ENCODE results near the gene KLK14.
A peak's percentile ranks its signal among the peaks of the same experiment; 100 is the strongest.

The KLK14 gene

DNA sequence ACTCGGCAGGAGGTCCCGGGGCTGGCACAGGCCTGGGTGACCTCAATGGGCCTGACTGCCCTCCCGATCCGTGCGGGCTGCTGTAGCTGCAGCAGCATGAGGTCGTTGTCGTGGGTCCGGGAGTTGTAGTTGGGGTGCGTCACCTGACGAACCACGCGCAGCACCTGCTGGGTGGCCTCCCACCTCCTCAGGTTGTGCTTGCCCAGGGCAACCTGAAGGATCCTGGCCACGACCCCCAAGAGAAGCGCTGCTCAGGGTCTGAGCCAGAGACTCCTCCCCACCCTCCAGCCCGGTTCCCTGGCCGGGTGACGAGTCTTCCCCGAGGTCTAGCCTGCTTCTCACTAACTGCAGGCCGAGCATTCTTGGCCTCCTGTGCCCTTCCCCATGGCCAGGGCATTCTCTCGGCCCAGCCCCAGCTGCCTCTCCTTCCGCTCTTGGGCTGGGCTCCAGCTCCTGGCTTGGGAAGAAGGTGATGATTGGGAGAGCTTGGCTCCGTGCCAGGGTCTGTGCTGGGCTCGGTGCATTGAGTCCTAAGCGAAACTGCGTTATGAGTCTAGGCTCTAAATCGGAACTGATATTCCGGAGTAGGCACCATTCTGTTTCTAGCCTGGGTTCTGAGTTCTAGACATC is 3.1 kb downstream of the KLK14 start:
- Histone ChIP-seq H3K9ac (ENCODE audit: low read length) (no peak overlapping the region), H3K27me3 (ENCODE audit: control insufficient read depth, insufficient read depth, low read length) (no peaks in the 10 kb centered on the region), H3K4me1 (ENCODE audit: control insufficient read depth, low read depth, low read length) (peaks cover 9% of the 10 kb centered on the region), H3K27ac (ENCODE audit: low read length) (no peak overlapping the region), H3K4me3 (ENCODE audit: low read length) (no peak overlapping the region), H3K9me3 (ENCODE audit: control insufficient read depth, low read depth, low read length) (no peaks in the 10 kb centered on the region), H3K36me3 (ENCODE audit: control insufficient read depth, low read depth, low read length) (no peaks in the 10 kb centered on the region)

DNA sequence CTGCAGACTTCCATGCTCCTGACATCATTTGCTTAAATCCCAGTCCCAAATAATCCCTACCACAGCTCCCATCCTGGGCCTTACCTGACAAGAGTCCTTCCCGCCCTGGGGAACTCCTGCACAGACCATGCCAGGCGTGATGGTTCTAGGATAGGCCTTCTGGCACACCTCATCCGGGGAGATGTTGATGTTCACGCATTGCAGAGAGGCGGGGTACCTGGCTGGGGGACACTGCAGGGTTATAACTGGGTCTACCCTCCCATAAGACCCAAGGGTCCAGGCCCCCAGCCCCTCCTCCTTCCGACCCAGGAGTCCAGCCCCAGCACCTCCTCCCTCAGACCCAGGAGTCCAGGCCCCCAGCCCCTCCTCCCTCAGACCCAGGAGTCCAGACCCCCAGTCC is 4.0 kb downstream of the KLK14 start:
- H3K9me3 ChIP-seq (ENCODE audit: control insufficient read depth, low read depth, low read length) = no peaks in the 10 kb centered on the region
- no peak overlapping the region for H3K27ac ChIP-seq (ENCODE audit: low read length)

GRCh38 chr19:51078104-51078503 is 4.6 kb downstream of the KLK14 start:
- no peaks in the 10 kb centered on the region for H3K36me3 ChIP-seq (ENCODE audit: control insufficient read depth, low read depth, low read length)
- no peaks in the 10 kb centered on the region for H3K27me3 ChIP-seq (ENCODE audit: control insufficient read depth, insufficient read depth, low read length)
- H3K9me3 ChIP-seq (ENCODE audit: control insufficient read depth, low read depth, low read length) = no peaks in the 10 kb centered on the region
- H3K4me3 ChIP-seq (ENCODE audit: low read length) = no peak overlapping the region
- peaks cover 9% of the 10 kb centered on the region for H3K4me1 ChIP-seq (ENCODE audit: control insufficient read depth, low read depth, low read length)
- no peak overlapping the region for H3K27ac ChIP-seq (ENCODE audit: low read length)
- H3K9ac ChIP-seq (ENCODE audit: low read length) = no peak overlapping the region

More for the DNA sequence above, 4.0 kb downstream of the KLK14 start:
- no peak overlapping the region for H3K4me3 ChIP-seq (ENCODE audit: low read length)
- H3K4me1 ChIP-seq (ENCODE audit: control insufficient read depth, low read depth, low read length) = peaks cover 9% of the 10 kb centered on the region
- no peaks in the 10 kb centered on the region for H3K36me3 ChIP-seq (ENCODE audit: control insufficient read depth, low read depth, low read length)
- H3K9ac ChIP-seq (ENCODE audit: low read length) = no peak overlapping the region
- H3K27me3 ChIP-seq (ENCODE audit: control insufficient read depth, insufficient read depth, low read length) = no peaks in the 10 kb centered on the region

- H3K27me3 ChIP-seq (ENCODE audit: control insufficient read depth, insufficient read depth, low read length) = no peaks in the 10 kb centered on the region
- no peak overlapping the region for H3K27ac ChIP-seq (ENCODE audit: low read length)
- no peak overlapping the region for H3K9ac ChIP-seq (ENCODE audit: low read length)
- H3K36me3 ChIP-seq (ENCODE audit: control insufficient read depth, low read depth, low read length) = no peaks in the 10 kb centered on the region
- no peak overlapping the region for H3K4me3 ChIP-seq (ENCODE audit: low read length)
- no peaks in the 10 kb centered on the region for H3K9me3 ChIP-seq (ENCODE audit: control insufficient read depth, low read depth, low read length)
- peaks cover 9% of the 10 kb centered on the region for H3K4me1 ChIP-seq (ENCODE audit: control insufficient read depth, low read depth, low read length)
Observed at GRCh38 chr19:51076631-51077213, 6.0 kb downstream of the KLK14 start.

DNA sequence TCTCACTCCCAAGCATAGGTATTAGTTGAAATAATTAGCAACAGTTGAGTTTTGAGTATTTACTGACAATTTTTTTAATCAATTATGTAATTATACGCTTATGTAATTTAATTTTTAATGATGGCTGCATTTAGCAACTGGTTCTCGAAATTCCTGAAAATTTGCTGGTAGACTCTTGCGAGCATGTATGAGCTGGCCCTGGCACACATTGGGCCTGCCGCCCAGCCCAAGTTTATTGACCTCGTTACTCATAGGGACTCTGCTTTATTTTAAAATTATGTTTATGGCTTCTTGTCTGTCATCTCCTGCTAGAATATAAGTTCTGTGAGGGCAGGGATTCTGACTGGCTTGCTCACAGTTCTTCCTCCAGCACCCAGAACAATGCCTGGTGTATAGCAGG is 6.7 kb downstream of the KLK14 start:
- Histone ChIP-seq H3K4me3 (ENCODE audit: low read length) (no peak overlapping the region), H3K27ac (ENCODE audit: low read length) (no peak overlapping the region), H3K9ac (ENCODE audit: low read length) (no peak overlapping the region), H3K27me3 (ENCODE audit: control insufficient read depth, insufficient read depth, low read length) (no peaks in the 10 kb centered on the region), H3K36me3 (ENCODE audit: control insufficient read depth, low read depth, low read length) (no peaks in the 10 kb centered on the region), H3K9me3 (ENCODE audit: control insufficient read depth, low read depth, low read length) (no peaks in the 10 kb centered on the region), H3K4me1 (ENCODE audit: control insufficient read depth, low read depth, low read length) (peaks cover 9% of the 10 kb centered on the region)

DNA sequence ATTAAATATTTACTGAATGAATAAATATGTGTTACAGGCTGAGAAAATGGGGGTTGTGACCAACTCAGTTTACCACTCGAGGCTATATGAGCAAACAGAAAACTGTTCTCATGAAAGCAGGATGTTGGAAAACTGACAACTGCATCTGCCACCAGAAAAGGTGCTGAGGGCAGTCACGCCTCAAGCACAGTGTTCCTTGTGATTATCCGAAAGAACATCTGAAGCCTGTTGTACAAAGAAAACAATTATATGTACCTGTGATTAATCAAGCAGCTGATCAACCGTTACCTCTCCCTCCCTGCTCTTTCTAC is 11.6 kb downstream of the KLK14 start:
- Histone ChIP-seq H3K36me3 (ENCODE audit: control insufficient read depth, low read depth, low read length) (no peaks in the 10 kb centered on the region), H3K4me1 (ENCODE audit: control insufficient read depth, low read depth, low read length) (peaks cover under 1% of the 10 kb centered on the region), H3K27me3 (ENCODE audit: control insufficient read depth, insufficient read depth, low read length) (peaks cover 3% of the 10 kb centered on the region), H3K9ac (ENCODE audit: low read length) (no peak overlapping the region), H3K9me3 (ENCODE audit: control insufficient read depth, low read depth, low read length) (no peaks in the 10 kb centered on the region), H3K27ac (ENCODE audit: low read length) (no peak overlapping the region), H3K4me3 (ENCODE audit: low read length) (no peak overlapping the region)

GRCh38 chr19:51070334-51071094 is 12.2 kb downstream of the KLK14 start:
- H3K36me3 ChIP-seq (ENCODE audit: control insufficient read depth, low read depth, low read length) = no peaks in the 10 kb centered on the region
- no peak overlapping the region for H3K4me3 ChIP-seq (ENCODE audit: low read length)
- no peak overlapping the region for H3K9ac ChIP-seq (ENCODE audit: low read length)
- H3K27me3 ChIP-seq (ENCODE audit: control insufficient read depth, insufficient read depth, low read length) = peaks cover 4% of the 10 kb centered on the region
- no peak overlapping the region for H3K27ac ChIP-seq (ENCODE audit: low read length)
- H3K4me1 ChIP-seq (ENCODE audit: control insufficient read depth, low read depth, low read length) = peaks cover 4% of the 10 kb centered on the region
- no peaks in the 10 kb centered on the region for H3K9me3 ChIP-seq (ENCODE audit: control insufficient read depth, low read depth, low read length)

GRCh38 chr19:51066393-51067186 is 16.1 kb downstream of the KLK14 start:
- H3K27ac ChIP-seq (ENCODE audit: low read length) = no peak overlapping the region
- peaks cover 4% of the 10 kb centered on the region for H3K27me3 ChIP-seq (ENCODE audit: control insufficient read depth, insufficient read depth, low read length)

DNA sequence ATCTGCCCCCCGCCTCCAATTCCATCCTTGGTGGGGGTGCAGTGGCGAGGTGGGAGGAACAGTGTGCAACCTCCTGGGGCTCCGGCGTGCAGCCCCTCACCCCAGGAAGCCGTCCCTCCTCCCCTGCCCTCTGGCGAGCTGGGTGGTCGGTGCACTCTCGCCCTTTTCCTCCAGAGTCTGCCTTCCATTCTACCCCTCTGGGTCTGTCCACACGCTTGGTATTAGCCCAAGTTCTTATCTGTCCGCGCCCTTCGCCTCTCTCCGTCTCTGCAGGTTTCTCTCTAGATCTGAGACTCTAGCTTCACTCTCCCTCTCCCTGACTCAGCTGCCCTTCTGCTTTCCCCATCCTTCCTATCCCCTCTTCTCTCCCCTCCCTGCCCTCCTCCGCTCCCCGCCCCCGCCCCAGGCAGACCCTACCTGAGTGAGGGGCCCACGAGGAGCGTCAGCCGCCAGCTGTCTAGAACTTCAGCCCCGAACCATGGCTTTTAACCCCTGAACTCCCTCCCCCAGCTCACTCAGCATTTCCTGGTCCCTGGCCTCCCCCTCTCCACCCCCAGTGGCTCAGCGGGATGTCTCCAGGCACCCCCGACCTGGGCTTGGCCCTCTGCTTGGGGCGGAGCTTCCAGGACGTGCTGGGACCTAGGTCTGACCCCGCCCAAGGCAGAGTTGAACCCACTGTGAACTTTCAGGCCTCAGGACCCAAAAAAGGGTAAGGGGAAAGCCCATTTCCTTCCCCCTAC is 17.3 kb downstream of the KLK14 start:
- H3K4me1 ChIP-seq (ENCODE audit: control insufficient read depth, low read depth, low read length) = peaks cover 8% of the 10 kb centered on the region
- no peaks in the 10 kb centered on the region for H3K9me3 ChIP-seq (ENCODE audit: control insufficient read depth, low read depth, low read length)
- H3K36me3 ChIP-seq (ENCODE audit: control insufficient read depth, low read depth, low read length) = no peaks in the 10 kb centered on the region
- H3K27me3 ChIP-seq (ENCODE audit: control insufficient read depth, insufficient read depth, low read length) = peaks cover 4% of the 10 kb centered on the region
- H3K9ac ChIP-seq (ENCODE audit: low read length) = peak overlapping the region; percentile 10
- H3K27ac ChIP-seq (ENCODE audit: low read length) = no peak overlapping the region
- peak overlapping the region; percentile 73 for H3K4me3 ChIP-seq (ENCODE audit: low read length)

More at GRCh38 chr19:51066393-51067186, 16.1 kb downstream of the KLK14 start:
- H3K4me1 ChIP-seq (ENCODE audit: control insufficient read depth, low read depth, low read length) = peaks cover 8% of the 10 kb centered on the region
- no peaks in the 10 kb centered on the region for H3K9me3 ChIP-seq (ENCODE audit: control insufficient read depth, low read depth, low read length)
- no peaks in the 10 kb centered on the region for H3K36me3 ChIP-seq (ENCODE audit: control insufficient read depth, low read depth, low read length)
- H3K9ac ChIP-seq (ENCODE audit: low read length) = no peak overlapping the region
- no peak overlapping the region for H3K4me3 ChIP-seq (ENCODE audit: low read length)

GRCh38 chr19:51064534-51065220 is 18.0 kb downstream of the KLK14 start, which contains the start of gene KLK13:
KLK13 (minus strand) TSS chr19:51065092; CDS start chr19:51065067, 25 bp downstream.
- H3K27me3 ChIP-seq (ENCODE audit: control insufficient read depth, insufficient read depth, low read length) = peaks cover 4% of the 10 kb centered on the region
- H3K27ac ChIP-seq (ENCODE audit: low read length) = no peak within 1 kb of the TSS
- no peaks in the 10 kb centered on the region for H3K36me3 ChIP-seq (ENCODE audit: control insufficient read depth, low read depth, low read length)
- H3K4me3 ChIP-seq (ENCODE audit: low read length) = peak within 1 kb of the TSS; percentile 73
- H3K4me1 ChIP-seq (ENCODE audit: control insufficient read depth, low read depth, low read length) = peaks cover 8% of the 10 kb centered on the region
- peak within 1 kb of the TSS; percentile 10 for H3K9ac ChIP-seq (ENCODE audit: low read length)
- H3K9me3 ChIP-seq (ENCODE audit: control insufficient read depth, low read depth, low read length) = no peaks in the 10 kb centered on the region
